DOHH2 (cell line): ENCODE data around the gene SPATA13.
"Not testable (repeated sequence)": the region's sequence is repeated elsewhere in the genome, so short reads cannot be mapped to it uniquely, and the experiment has no call there.

ENCODE experiments used
- H3F3A ChIP-seq: fragments of 200-600 bp; sonication (generic), shearing (Covaris generic); 2 replicates; pipeline ENCODE4 v1.6.0; 2016; ENCODE audit warnings: antibody characterized with exemption, mild to moderate bottlenecking; ENCODE audit not compliant: control insufficient read depth, insufficient read depth
- H3K27ac ChIP-seq: fragments of 200-600 bp; sonication (generic); 2 replicates; pipeline ENCODE4 v1.5.1; 2014; ENCODE audit warnings: low read depth, mild to moderate bottlenecking, low read length, moderate library complexity
- H3K27me3 ChIP-seq: fragments of 200-600 bp; sonication (generic); 2 replicates; pipeline ENCODE4 v1.6.1; 2014; ENCODE audit warnings: mild to moderate bottlenecking, low read length, mixed read lengths; ENCODE audit not compliant: control insufficient read depth
- H3K36me3 ChIP-seq: fragments of 200-600 bp; sonication (generic); 2 replicates; pipeline ENCODE4 v1.6.1; 2014; ENCODE audit warnings: mild to moderate bottlenecking, low read length, moderate library complexity, mixed read lengths; ENCODE audit not compliant: control insufficient read depth
- H3K4me1 ChIP-seq: fragments of 200-600 bp; sonication (generic); 2 replicates; pipeline ENCODE4 v1.6.1; 2014; ENCODE audit warnings: mild to moderate bottlenecking, low read length, mixed read lengths; ENCODE audit not compliant: control insufficient read depth
- H3K4me2 ChIP-seq: fragments of 200-600 bp; sonication (generic); 2 replicates; pipeline ENCODE4 v1.6.0; 2014; ENCODE audit warnings: mild to moderate bottlenecking, low read length, moderate library complexity
- H3K4me3 ChIP-seq: fragments of 200-600 bp; sonication (generic); 2 replicates; pipeline ENCODE4 v1.5.1; 2014; ENCODE audit warnings: mild to moderate bottlenecking, low read length, mixed read lengths
- H3K79me2 ChIP-seq: fragments of 200-600 bp; sonication (generic); 2 replicates; pipeline ENCODE4 v1.6.1; 2014; ENCODE audit warnings: mild to moderate bottlenecking, low read length, mixed read lengths; ENCODE audit not compliant: control insufficient read depth
- H3K9me2 ChIP-seq: fragments of 200-600 bp; sonication (generic); replicated peaks from 2 replicates; pipeline ENCODE4 v1.6.1; 2014; ENCODE audit warnings: mild to moderate bottlenecking, low read length, mixed read lengths; ENCODE audit not compliant: control insufficient read depth
- H3K9me3 ChIP-seq: fragments of 200-600 bp; sonication (generic); 2 replicates; pipeline ENCODE4 v1.6.1; 2014; ENCODE audit warnings: antibody characterized with exemption, low read length, mixed read lengths; ENCODE audit not compliant: control insufficient read depth, insufficient read depth
- H4K20me1 ChIP-seq: fragments of 200-600 bp; sonication (generic); 2 replicates; pipeline ENCODE4 v1.6.0; 2014; ENCODE audit warnings: low read depth, mild to moderate bottlenecking, antibody characterized with exemption, low read length, moderate library complexity; ENCODE audit not compliant: control insufficient read depth, insufficient read depth
- EZH2phosphoT487 ChIP-seq: fragments of 200-600 bp; sonication (generic); IDR thresholded peaks from 2 replicates; pipeline ENCODE4 v1.6.1; 2017; ENCODE audit warnings: borderline replicate concordance, mild to moderate bottlenecking, antibody characterized with exemption, low read length, moderate library complexity, mixed read lengths
- TF ChIP-seq, protein P1 (sequence below): fragments of 200-600 bp; sonication (generic); IDR thresholded peaks from one replicate; pipeline ENCODE4 v1.5.1; 2014; ENCODE audit warnings: antibody characterized with exemption, mild to moderate bottlenecking, low read depth, low read length; ENCODE audit not compliant: poor library complexity, severe bottlenecking

Gene SPATA13

GRCh38 chr13:24215126-24215525 lies 54.6 kb downstream of the SPATA13 start:
- Histone ChIP-seq H4K20me1 (0 out of 2 replicates have a peak, but pooled peaks cover 7% of the 10 kb centered on the region), H3F3A (peaks cover 18% of the 10 kb centered on the region), H3K9me3 (no peaks in the 10 kb centered on the region), H3K27me3 (no peaks in the 10 kb centered on the region), H3K79me2 (peaks cover 31% of the 10 kb centered on the region), H3K36me3 (no peaks in the 10 kb centered on the region), H3K27ac (peak overlapping the region; percentile 95), H3K4me2 (peak overlapping the region; percentile 83), H3K4me3 (peak overlapping the region; percentile 69), H3K4me1 (peaks cover 62% of the 10 kb centered on the region), H3K9me2 (no peaks in the 10 kb centered on the region)
- no peak for TF ChIP-seq EZH2phosphoT487
- TF ChIP-seq, protein P1, sequence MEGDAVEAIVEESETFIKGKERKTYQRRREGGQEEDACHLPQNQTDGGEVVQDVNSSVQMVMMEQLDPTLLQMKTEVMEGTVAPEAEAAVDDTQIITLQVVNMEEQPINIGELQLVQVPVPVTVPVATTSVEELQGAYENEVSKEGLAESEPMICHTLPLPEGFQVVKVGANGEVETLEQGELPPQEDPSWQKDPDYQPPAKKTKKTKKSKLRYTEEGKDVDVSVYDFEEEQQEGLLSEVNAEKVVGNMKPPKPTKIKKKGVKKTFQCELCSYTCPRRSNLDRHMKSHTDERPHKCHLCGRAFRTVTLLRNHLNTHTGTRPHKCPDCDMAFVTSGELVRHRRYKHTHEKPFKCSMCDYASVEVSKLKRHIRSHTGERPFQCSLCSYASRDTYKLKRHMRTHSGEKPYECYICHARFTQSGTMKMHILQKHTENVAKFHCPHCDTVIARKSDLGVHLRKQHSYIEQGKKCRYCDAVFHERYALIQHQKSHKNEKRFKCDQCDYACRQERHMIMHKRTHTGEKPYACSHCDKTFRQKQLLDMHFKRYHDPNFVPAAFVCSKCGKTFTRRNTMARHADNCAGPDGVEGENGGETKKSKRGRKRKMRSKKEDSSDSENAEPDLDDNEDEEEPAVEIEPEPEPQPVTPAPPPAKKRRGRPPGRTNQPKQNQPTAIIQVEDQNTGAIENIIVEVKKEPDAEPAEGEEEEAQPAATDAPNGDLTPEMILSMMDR, result no peak

DNA sequence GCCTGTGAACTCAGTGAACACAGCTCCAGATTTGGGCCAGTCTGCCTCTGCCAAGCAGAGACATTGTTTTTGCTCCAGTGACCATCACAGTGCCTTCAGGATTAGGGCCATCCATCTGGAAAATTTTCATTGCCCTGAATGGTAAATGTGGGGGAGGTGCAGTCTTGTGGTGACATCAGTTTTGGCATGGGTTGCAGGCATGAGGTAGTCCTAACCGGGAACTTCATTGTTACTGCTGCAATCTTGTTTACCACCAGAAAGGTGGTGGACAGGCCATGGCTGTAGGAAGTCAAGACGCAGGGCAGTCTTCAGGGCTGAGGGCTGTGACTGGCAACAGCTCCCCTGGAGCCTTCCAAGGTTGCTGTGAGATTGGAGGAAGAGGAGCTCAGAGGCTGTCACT lies 55.2 kb downstream of the SPATA13 start:
- peaks cover 18% of the 10 kb centered on the region for H3F3A ChIP-seq
- H3K4me1 ChIP-seq, result peaks cover 61% of the 10 kb centered on the region
- 0 out of 2 replicates have a peak, but pooled peaks cover 11% of the 10 kb centered on the region for H4K20me1 ChIP-seq
- H3K27ac ChIP-seq, result peak overlapping the region; percentile 95
- H3K9me3 ChIP-seq, result no peaks in the 10 kb centered on the region
- H3K36me3 ChIP-seq, result no peaks in the 10 kb centered on the region
- no peaks in the 10 kb centered on the region for H3K27me3 ChIP-seq
- H3K79me2 ChIP-seq, result peaks cover 36% of the 10 kb centered on the region
- H3K9me2 ChIP-seq, result no peaks in the 10 kb centered on the region
- peak overlapping the region; percentile 83 for H3K4me2 ChIP-seq
- peak overlapping the region; percentile 69 for H3K4me3 ChIP-seq
- TF ChIP-seq, protein P1, result no peak
- no peak for TF ChIP-seq EZH2phosphoT487

DNA sequence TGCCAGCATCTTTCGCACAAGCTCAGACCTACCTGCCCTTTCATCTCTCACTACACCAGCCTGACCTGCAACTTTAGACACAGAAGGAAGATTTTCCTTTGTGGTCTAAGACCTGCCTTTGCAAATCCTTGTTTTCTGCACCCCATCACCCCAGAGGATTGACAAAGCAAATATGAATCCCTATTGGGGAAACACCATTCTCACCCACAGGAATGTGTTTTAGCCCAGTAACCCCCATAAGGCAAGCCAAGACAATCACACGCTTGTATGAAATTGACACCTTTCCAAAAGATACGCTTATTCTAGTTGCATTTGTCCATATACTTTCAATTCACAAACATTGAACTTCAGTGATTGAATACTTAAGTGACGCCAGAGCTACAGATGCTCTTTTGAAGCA lies 55.7 kb downstream of the SPATA13 start:
- Histone ChIP-seq H3K36me3 (no peaks in the 10 kb centered on the region), H3K4me3 (peak overlapping the region; percentile 69), H3K79me2 (peaks cover 35% of the 10 kb centered on the region), H3K27ac (peak overlapping the region; percentile 95), H3K27me3 (no peaks in the 10 kb centered on the region), H3F3A (peaks cover 18% of the 10 kb centered on the region), H3K9me3 (no peaks in the 10 kb centered on the region), H3K9me2 (no peaks in the 10 kb centered on the region), H3K4me1 (peaks cover 61% of the 10 kb centered on the region), H3K4me2 (peak overlapping the region; percentile 83), H4K20me1 (0 out of 2 replicates have a peak, but pooled peaks cover 14% of the 10 kb centered on the region)
- TF ChIP-seq, protein P1, result no peak
- no peak for TF ChIP-seq EZH2phosphoT487

- not testable (repeated sequence) for H3K9me2 ChIP-seq, H3K36me3 ChIP-seq, H3K4me3 ChIP-seq, H3K27me3 ChIP-seq, H3K9me3 ChIP-seq
- Histone ChIP-seq H4K20me1 (0 out of 2 replicates have a peak, but pooled peaks cover 14% of the 10 kb centered on the region), H3K4me1 (peaks cover 61% of the 10 kb centered on the region), H3K27ac (peak overlapping the region; percentile 34), H3F3A (peaks cover 18% of the 10 kb centered on the region), H3K4me2 (peak overlapping the region; percentile 83), H3K79me2 (peaks cover 33% of the 10 kb centered on the region)
Measured at GRCh38 chr13:24216779-24217178, 56.3 kb downstream of the SPATA13 start.
